ENCODE measurements around the gene PIK3R6.

Gene PIK3R6

GRCh38 chr17:8822401-8823035 is 45.0 kb downstream of the PIK3R6 start:
- no peak for TF ChIP-seq SUZ12 (IDR thresholded peaks at IDR 0.05)
- no peak for TF ChIP-seq TARDBP (IDR thresholded peaks at IDR 0.05)
- TF ChIP-seq FOXK2 (IDR thresholded peaks at IDR 0.05): no peak
- TF ChIP-seq, protein P1, sequence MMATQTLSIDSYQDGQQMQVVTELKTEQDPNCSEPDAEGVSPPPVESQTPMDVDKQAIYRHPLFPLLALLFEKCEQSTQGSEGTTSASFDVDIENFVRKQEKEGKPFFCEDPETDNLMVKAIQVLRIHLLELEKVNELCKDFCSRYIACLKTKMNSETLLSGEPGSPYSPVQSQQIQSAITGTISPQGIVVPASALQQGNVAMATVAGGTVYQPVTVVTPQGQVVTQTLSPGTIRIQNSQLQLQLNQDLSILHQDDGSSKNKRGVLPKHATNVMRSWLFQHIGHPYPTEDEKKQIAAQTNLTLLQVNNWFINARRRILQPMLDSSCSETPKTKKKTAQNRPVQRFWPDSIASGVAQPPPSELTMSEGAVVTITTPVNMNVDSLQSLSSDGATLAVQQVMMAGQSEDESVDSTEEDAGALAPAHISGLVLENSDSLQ (IDR thresholded peaks at IDR 0.05): no peak
- no peak for TF ChIP-seq FOXA1 (IDR thresholded peaks at IDR 0.05)
- TF ChIP-seq HDGF (IDR thresholded peaks at IDR 0.05; ENCODE audit: borderline replicate concordance): no peak
- TF ChIP-seq SP1 (IDR thresholded peaks at IDR 0.05): no peak
- no peak for TF ChIP-seq NFRKB (IDR thresholded peaks at IDR 0.05)
- no peak for TF ChIP-seq ZNF384 (IDR thresholded peaks at IDR 0.05)
- TF ChIP-seq ARNT (IDR thresholded peaks at IDR 0.05): no peak
- ChIA-PET CTCF (no interaction called here), POLR2A (no interaction called here)
- no peak for DNase-seq (ENCODE audit: extremely low spot score)

- CTCF ChIA-PET: no interaction called here
- POLR2A ChIA-PET: no interaction called here
- DNase-seq (ENCODE audit: extremely low spot score): no peak
- TF ChIP-seq HDGF (IDR thresholded peaks at IDR 0.05; ENCODE audit: borderline replicate concordance) (no peak), ZNF384 (IDR thresholded peaks at IDR 0.05) (no peak), L3MBTL2 (conservative IDR thresholded peaks at IDR 0.05) (no peak), SP1 (IDR thresholded peaks at IDR 0.05) (no peak)
- TF ChIP-seq, protein P1 (IDR thresholded peaks at IDR 0.05): no peak
Observed at GRCh38 chr17:8821446-8822105, 45.9 kb downstream of the PIK3R6 start.

- ChIA-PET CTCF (no interaction called here), POLR2A (no interaction called here)
- TF ChIP-seq ZNF384 (IDR thresholded peaks at IDR 0.05): no peak
- TF ChIP-seq FOXA1 (IDR thresholded peaks at IDR 0.05): no peak
- TF ChIP-seq, protein P1 (IDR thresholded peaks at IDR 0.05): no peak
- TF ChIP-seq LEF1 (IDR thresholded peaks at IDR 0.05; ENCODE audit: borderline replicate concordance): no peak
- no peak for TF ChIP-seq CTBP1 (IDR thresholded peaks at IDR 0.05; ENCODE audit: borderline replicate concordance)
- no peak for TF ChIP-seq SUZ12 (IDR thresholded peaks at IDR 0.05)
- TF ChIP-seq L3MBTL2 (conservative IDR thresholded peaks at IDR 0.05): no peak
- TF ChIP-seq ELF4 (IDR thresholded peaks at IDR 0.05): no peak
- no peak for TF ChIP-seq TARDBP (IDR thresholded peaks at IDR 0.05)
- no peak for TF ChIP-seq FOXK2 (IDR thresholded peaks at IDR 0.05)
- no peak for TF ChIP-seq FOXM1 (IDR thresholded peaks at IDR 0.05; ENCODE audit: borderline replicate concordance)
- no peak for DNase-seq (ENCODE audit: extremely low spot score)
Observed at GRCh38 chr17:8820311-8821010, 47.0 kb downstream of the PIK3R6 start.

DNA sequence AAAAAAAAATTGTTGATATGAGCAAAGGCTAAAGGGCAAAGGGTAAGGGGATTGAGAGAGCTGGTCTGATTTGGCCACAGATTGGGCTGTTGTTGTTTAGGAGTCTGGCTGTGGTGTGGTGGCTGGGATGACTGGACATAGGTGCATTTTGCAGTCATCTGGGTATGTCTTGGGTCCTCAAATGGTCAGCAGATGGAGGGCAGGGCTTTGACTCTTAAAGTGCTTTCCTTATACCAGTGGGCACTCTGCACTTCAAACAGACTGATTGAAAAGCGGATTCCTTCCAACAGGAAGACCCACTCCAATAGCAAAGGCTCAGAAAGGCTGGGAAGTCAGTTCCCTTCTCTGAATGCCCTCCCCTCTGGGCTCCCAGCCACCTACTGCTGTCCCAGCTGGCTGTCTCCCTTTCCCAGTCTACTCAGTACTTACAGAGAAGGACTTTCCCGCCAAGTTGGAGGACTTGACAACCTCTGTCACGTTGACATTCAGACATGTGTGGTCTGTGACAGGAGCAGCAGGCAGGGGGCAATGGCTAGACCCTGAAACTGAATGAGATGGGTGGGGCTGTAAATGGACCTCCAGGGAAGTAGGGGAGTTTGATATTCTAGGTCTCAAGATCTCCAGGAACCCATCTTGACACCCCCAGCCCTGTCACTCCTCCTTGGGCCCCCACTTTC is 48.7 kb downstream of the PIK3R6 start:
- ChIA-PET CTCF (no interaction called here), POLR2A (no interaction called here)
- DNase-seq (ENCODE audit: extremely low spot score): no peak
- TF ChIP-seq, protein P1 (IDR thresholded peaks at IDR 0.05): no peak
- no peak for TF ChIP-seq FOXM1 (IDR thresholded peaks at IDR 0.05; ENCODE audit: borderline replicate concordance)

DNA sequence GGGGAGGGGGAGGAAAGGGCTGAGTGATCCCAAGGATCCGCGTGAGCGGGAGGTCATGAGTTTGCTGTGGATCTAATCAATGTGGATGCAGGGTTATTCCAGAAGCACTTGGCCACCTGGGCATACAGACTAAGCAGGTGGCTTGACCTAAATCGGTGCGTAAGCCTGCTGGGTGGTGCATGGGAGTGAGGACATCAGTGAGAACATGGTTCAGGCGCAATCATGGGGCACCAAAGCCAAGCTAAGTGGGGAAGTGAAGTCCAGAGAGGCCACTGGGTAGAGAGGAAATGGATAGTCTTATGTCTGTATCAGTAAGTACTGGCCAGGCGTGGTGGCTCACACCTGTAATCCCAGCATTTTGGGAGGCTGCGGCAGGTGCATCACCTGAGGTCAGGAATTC is 49.4 kb downstream of the PIK3R6 start:
- CTCF ChIA-PET: no interaction called here

GRCh38 chr17:8806926-8807550 is 60.4 kb downstream of the PIK3R6 start:
- TF ChIP-seq TARDBP (IDR thresholded peaks at IDR 0.05): no peak
- no peak for TF ChIP-seq SP1 (IDR thresholded peaks at IDR 0.05)
- TF ChIP-seq FOXM1 (IDR thresholded peaks at IDR 0.05; ENCODE audit: borderline replicate concordance): no peak
- TF ChIP-seq L3MBTL2 (conservative IDR thresholded peaks at IDR 0.05): no peak
- TF ChIP-seq FOXA1 (IDR thresholded peaks at IDR 0.05): no peak
- TF ChIP-seq CTBP1 (IDR thresholded peaks at IDR 0.05; ENCODE audit: borderline replicate concordance): no peak
- TF ChIP-seq SUZ12 (IDR thresholded peaks at IDR 0.05): no peak
- TF ChIP-seq NFRKB (IDR thresholded peaks at IDR 0.05): no peak
- no peak for TF ChIP-seq ZNF384 (IDR thresholded peaks at IDR 0.05)
- TF ChIP-seq BHLHE40 (IDR thresholded peaks at IDR 0.05; ENCODE audit: borderline replicate concordance): no peak
- TF ChIP-seq ELF4 (IDR thresholded peaks at IDR 0.05): no peak
- no peak for TF ChIP-seq ARNT (IDR thresholded peaks at IDR 0.05)
- no peak for TF ChIP-seq FOXK2 (IDR thresholded peaks at IDR 0.05)
- DNase-seq (ENCODE audit: extremely low spot score): no peak
- ChIA-PET CTCF (no interaction called here), POLR2A (no interaction called here)

More for the DNA sequence above, 49.4 kb downstream of the PIK3R6 start:
- TF ChIP-seq L3MBTL2 (conservative IDR thresholded peaks at IDR 0.05): no peak
- POLR2A ChIA-PET: no interaction called here
- DNase-seq (ENCODE audit: extremely low spot score): no peak

Measured in HEK293T (cell line).